Measurements from ENCODE around the gene TMEM129.
A peak's percentile ranks its signal among the peaks of the same experiment; 100 is the strongest.

Gene TMEM129

GRCh38 chr4:1758306-1759121 lies 37.4 kb upstream of the TMEM129 start:
- DNase-seq (ENCODE audit: low read depth), result no peak

DNA sequence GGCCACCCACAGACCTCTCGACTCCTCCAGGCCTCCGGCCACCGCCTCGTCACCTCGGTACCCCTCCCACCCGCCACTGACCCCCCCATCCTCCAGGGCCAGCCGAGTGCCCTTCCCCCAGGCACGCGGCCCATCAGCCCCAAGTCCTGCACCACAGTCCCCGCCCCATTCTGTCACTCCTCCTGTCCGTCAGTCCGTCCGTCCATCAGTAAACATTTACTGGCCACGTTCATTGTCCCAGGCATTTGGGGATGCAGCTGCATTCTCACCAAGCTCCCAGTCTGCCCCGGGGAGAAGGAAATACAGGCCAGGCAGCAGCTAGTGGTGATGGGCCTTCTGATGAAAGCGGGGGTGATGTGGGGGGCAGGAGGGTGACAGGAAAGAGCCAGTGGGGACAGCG lies 36.7 kb upstream of the TMEM129 start:
- no peak for DNase-seq (ENCODE audit: low read depth)

DNA sequence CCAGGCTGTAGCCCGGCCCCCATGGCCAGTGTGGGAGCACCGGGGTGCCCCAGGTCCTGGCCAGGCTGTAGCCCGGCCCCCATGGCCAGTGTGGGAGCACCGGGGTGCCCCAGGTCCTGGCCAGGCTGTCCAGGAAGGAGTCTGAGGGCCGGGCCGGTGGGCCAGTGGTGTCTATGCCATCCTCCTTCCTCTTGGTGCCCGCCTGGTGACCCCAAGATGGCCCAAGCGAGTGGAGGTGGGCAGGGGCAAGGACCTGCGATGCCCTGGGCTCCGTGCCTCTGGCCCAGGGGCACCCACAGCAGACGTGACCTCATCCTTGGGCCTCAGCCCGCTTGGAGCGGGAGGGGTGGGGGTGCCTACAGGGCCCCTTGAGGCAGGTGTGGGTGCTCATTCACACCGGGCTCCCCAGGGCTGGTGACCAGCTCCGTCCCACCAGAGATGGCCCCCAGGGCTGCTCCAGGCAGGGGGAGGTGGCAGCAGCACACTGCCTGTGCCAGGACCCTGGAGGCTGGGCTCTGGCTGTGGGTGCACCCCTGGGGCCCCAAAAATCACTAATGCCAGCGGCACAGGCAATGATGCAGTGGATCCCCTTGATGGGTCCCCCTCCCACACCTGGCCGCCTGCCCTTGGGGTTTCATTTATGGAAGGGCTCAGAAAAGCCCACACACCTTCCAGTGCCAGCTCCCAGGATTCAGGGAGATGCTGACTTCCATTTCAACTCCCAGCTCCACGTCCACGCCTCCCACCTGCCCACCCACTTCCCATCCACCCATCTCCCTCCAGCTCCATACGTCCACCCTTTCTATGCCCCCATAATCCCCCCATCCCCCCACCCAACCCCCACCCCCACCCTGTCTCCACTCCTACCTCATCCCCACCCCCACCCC lies 36.0 kb upstream of the TMEM129 start:
- DNase-seq (ENCODE audit: low read depth), result no peak

DNA sequence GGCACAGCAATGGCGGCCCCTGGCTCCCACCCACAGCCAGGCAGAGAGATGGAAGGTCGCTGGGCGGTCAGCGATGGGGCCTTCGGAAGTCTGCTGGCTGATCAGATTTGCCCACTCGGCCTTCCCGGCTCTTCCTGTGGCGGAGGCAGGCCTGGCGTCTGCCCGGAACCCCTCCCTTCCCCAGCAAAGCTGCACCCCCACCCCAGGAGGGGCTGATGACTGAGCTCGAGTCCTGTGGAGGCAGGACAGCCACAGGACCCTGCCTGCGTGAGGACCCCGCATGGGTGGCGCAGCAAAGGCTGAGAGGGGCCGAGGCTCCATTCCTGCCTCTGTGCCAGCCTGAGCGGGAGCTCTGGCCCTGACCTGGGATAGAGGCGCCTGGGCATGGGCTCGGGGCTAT lies 35.0 kb upstream of the TMEM129 start:
- DNase-seq (ENCODE audit: low read depth), result no peak

GRCh38 chr4:1755297-1755696 lies 34.2 kb upstream of the TMEM129 start:
- DNase-seq (ENCODE audit: low read depth), result no peak

DNA sequence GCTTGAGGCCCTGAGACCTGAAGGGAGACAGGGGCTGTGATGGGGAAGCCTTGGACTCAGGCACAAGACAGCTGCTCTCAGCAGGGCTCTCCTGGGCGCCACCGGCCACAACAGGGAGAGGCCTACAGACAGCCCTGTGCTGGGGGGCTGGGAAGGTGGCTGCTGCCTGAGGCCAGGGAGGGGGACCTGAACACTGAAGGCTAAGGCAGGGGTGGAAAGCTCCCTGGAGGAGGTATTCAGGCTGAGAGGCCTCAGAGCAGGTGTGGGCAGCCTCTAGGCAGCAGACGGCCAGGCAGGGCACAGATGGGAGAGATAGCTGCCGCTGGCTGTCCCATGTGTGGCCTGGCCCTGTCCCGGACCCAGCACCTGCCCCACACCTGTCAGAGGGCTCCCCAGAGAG lies 33.2 kb upstream of the TMEM129 start:
- no peak for DNase-seq (ENCODE audit: low read depth)

DNA sequence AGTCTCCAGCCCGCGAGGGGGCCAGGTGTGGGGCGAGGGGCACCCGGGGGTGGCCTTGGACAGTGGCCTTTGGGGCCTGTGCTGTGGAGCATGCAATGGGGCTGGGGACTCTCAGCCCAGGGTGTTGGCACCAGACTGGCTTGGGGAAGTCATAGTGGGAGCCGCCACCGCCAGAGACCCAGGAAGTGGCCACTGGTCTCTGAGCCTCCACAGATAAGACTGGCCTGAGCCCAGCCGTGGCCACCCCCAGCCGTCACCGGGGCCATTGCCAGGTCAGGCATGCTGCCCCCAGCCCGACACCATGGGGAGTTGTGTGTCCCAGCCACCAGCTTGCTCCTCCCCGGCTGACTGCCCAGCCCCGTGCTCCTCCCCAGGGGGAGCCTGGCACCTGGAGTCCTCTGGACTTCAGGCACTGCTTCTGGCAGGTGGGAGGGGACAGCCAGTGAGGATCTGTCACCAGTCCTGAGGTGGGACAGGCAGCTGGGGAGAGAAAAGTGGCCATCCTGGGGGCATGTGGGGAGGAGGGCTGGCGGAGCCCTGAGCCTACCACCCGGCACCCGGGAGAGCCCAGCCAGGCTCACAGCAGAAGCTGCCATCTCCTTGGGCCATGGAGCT lies 32.7 kb upstream of the TMEM129 start:
- no peak for DNase-seq (ENCODE audit: low read depth)

DNA sequence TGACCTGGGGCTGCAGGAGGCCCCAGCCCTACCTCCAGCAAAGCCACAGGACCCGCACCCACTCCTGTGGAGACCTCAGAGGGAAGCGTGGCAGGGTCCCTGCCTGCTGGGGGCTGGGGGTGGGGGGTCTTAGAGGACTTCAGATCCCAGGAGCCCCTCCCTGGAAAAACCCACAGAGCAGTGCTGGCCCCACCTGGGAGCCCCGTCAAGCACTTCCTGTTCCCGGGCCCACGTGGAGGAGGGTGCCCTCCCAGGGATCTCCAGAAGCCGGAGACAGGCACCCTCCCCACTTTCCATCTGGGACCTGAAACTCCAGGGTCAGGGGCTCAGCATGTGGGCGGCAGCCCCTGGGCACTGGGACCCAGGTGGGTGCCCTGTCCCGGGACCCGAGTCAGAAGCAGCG lies 32.2 kb upstream of the TMEM129 start:
- no peak for DNase-seq (ENCODE audit: low read depth)

DNA sequence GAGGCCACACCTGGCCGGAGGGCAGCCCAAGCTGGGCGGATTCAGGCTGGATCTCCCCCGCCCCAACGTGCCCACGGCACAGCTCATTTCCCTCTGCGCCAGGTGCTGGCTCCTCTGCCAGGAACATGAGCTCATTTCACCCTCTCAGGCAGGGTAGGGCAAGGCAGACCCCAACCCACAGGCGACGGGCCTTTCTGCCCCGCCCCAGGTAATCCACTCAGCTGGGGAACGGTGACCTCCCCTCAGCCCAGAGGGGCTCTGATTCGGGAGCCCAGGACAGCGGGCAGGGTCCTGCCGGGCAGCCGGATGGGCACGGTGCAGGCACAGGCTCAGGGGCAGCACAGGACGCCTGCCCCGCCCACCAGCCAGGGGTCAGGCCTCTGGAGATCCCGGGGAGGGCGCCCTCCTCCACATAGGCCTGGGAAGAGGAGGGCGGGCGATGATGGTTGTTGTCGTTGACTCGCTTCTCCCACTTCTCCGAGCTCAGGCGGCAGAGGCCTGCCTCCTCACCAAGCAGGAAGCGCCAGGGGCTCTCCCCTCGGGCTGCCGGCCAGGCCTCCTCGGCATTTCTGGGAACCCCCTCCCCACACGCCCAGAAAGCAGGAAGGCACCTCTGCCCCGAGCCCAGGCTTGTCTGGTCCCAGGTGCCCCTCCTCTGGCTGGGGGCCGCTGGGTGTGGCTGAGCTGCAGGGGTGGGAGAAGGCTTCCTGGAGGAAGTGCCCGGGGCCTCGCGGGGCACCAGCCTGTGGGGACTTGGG lies 31.3 kb upstream of the TMEM129 start:
- no peak for DNase-seq (ENCODE audit: low read depth)

GRCh38 chr4:1751919-1752283 lies 30.8 kb upstream of the TMEM129 start:
- no peak for DNase-seq (ENCODE audit: low read depth)

DNA sequence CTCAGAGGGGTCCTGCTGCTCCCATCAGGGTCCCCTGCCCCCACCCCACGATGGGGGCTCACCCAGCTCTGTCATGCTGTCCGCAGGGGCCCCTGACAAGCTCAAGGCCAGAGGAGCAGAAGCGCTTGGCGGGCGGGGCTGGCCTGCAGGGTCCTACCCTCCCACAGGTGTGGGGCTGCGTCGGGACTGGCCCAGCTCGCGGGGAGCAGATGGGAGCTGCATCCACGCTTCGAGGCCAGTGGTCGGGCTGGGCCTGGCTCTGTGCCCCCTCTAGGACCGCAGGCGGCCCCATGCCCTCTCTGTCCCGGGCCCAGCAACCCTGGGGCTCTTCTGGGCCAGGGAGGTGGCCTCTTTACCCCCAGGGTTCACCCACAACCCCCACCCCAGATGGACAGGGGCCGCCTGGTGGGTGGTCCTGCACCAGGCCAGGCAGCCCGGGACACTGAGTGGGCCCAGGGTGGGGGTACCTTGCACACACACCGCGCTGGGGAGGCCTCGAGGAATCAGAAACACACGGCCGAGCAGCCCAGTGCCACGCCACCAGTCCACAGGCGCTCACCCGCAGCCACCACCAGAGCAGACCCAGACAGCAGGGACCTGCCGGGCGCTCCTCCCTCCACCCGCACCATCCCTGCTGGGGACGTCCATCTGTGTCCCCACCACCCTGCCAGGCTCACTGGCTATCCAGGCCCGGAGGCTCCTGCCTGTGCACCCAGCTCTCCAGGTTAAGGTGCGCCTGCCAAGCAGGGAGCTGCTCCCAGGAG lies 30.2 kb upstream of the TMEM129 start:
- no peak for DNase-seq (ENCODE audit: low read depth)

DNA sequence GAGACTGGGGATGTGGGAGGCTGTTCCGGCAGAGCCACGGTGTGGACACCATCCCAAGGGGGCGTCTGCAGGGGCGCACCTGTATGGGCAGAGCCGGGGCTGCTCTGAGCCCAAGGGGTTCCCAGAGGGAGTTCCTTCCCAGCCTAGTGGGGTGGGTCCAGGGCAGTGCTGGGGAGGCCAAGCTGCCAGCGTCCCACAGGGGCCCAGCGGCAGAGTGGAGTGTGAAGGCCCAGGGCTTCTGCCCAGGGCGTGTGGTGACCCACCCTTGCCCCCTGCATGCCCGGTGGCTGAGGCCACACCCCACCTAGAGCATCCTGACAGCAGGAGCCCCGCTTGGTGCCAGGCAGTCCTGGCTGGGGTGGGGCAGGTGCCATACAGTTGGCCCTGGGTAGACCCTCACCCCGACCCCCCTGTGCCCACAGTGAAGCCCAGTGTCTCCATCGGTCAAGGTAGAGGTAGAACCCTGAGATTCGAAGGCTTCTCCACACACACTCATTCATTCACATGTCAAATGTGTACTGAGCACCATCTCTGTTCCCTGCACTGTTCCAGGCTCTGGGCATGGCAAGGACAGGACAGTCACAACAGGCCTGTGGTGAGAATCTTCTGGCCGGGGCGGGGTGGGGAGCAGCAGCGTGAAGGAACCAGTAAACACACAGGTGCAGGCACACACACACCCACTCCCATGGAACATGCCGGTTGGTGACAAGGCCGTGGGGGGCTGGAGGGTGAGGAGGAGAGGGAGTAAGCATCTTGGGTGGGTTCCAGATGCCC lies 29.4 kb upstream of the TMEM129 start:
- DNase-seq (ENCODE audit: low read depth), result no peak

- DNase-seq (ENCODE audit: low read depth), result no peak
Measured at GRCh38 chr4:1749826-1750225, 28.7 kb upstream of the TMEM129 start.

DNA sequence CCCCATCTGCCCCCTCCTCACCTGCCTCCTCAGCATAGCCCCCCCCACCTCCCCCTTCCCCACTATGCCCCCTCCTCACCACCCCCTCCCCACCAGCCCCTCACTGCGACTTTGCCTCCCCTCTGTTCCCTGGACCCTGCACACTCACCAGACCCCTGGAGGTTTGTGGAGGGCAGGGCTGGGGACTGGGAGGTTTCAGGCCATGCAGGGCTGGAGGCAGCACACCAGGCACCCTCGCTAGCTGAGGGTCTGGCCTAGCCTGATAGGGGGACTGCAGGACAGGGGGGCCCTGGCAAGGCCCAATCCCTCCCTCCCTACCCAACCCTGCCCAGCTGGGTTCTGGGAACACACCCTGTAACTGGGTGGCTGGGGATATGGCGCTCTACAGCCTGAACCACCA lies 28.2 kb upstream of the TMEM129 start:
- DNase-seq (ENCODE audit: low read depth), result no peak

DNA sequence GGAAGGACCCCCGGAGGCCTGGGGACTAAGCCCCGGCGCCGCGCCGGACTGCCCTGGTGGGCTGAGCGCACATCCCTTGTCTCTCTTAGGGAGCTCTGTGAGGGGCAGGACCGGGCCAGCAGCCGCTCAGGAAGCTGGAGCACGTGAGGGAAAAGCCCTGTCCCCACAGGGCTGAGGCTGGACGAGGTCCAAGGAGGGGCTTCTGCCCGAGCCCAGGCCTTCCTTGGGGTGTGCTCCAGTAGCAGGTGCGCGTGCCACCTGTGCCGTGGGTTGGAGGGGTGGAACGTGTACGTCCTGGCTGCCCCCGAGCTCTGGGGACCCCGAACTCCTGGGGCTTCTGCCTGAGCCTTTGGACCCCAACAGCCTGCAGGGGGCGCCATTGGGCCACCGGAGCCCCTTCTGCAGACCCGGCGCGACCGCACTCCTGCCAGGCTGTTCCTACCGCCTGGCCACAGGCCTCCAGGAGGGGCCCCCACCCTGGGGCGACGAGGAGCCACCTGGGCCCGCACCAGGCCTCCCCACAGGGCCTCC lies 27.4 kb upstream of the TMEM129 start:
- peak; percentile 48 for DNase-seq (ENCODE audit: low read depth)

GRCh38 chr4:1747603-1747967 lies 26.5 kb upstream of the TMEM129 start:
- DNase-seq (ENCODE audit: low read depth), result no peak

- no peak for DNase-seq (ENCODE audit: low read depth)
Measured at GRCh38 chr4:1746919-1747602, 25.9 kb upstream of the TMEM129 start.

DNA sequence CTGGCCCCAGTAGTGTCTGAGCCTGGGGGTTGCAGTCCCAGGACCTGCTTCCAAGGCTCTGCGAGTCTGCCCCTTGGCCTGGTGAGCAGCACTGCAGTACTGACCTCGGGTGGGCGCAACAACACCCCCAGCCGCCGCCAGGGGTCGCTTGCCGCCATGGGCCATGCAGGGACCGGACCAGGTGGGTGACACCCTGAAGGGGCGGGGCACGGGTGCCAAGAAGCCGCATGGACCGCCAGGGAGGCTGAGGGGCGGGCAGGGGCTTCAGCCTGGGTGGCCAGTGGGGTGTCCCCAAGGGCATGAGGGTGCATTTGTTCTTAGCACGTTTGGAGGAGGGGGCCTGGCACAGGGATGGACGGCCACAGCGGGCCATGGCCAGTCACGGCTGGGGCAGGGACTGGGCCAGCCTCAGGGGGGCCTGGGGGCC lies 25.2 kb upstream of the TMEM129 start:
- DNase-seq (ENCODE audit: low read depth), result peak; percentile 42

GRCh38 chr4:1745697-1746096 lies 24.6 kb upstream of the TMEM129 start:
- no peak for DNase-seq (ENCODE audit: low read depth)

DNA sequence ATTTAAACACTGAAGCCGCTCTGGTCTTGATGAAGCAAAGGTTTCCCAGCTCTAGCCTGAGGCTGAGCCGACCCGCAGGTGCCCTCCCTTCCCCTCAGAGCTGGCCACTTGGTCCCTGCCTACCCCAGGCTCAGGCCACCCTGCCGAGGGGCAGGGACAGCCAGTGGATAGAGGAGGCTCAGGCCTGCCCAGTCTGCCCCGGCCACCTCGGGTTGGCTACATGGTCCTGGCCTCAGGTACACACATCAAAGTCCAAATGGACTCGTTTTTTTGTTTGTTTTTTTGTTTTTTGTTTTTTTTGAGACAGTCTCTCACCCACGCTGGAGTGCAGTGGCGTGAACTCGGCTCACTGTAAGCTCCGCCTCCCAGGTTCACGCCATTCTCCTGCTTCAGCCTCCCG lies 24.0 kb upstream of the TMEM129 start:
- DNase-seq (ENCODE audit: low read depth), result no peak
